ENCODE data around the gene RFX1.

DNA sequence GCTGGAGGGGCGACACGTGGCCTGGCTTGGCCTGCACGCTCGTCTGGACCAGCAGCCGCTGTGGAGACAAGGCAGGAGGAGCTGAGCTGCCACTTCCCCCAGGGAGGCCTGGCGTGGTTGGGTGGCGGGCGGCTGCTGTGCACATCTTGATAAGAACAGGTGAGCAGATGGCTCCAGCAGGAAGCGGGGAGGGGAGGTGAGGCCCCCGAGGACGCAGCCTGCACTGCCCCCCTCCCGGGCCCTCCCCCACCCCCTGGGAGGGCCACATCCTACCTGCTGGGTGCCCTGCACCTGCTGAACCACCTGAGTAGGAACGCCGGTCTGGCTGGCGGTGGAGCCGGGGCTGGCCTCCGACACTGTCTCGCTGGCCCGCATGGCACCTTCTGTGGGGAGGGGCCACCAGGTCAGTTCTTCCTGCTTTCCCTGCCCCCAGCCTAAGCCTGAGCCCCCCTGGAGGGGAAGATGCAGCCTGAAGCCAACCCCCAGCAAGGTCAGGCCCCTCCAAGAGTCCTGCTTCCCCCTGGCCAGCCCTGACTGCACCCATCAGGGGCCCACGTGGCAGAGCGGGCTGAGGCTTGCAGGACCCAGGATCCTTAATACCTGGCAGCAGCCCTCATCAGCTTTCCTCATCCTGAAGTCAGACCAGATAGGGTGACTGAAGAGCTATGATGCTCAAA, 22.8 kb downstream of the RFX1 start:
- TF ChIP-seq, protein P1, sequence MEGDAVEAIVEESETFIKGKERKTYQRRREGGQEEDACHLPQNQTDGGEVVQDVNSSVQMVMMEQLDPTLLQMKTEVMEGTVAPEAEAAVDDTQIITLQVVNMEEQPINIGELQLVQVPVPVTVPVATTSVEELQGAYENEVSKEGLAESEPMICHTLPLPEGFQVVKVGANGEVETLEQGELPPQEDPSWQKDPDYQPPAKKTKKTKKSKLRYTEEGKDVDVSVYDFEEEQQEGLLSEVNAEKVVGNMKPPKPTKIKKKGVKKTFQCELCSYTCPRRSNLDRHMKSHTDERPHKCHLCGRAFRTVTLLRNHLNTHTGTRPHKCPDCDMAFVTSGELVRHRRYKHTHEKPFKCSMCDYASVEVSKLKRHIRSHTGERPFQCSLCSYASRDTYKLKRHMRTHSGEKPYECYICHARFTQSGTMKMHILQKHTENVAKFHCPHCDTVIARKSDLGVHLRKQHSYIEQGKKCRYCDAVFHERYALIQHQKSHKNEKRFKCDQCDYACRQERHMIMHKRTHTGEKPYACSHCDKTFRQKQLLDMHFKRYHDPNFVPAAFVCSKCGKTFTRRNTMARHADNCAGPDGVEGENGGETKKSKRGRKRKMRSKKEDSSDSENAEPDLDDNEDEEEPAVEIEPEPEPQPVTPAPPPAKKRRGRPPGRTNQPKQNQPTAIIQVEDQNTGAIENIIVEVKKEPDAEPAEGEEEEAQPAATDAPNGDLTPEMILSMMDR (IDR thresholded peaks at IDR 0.05; ENCODE audit: low read length), result no peak
- TF ChIP-seq EZH2phosphoT487 (IDR thresholded peaks at IDR 0.05; ENCODE audit: low read length) (no peak), EZH2 (optimal IDR thresholded peaks at IDR 0.05; ENCODE audit: low read depth, low read length) (no peak)

All from MM.1S (cell line).